ENCODE results near the gene YBX3. TPM values are rescaled to one million over a fixed set of nuclear protein-coding genes. Genes with fewer than 3 reads are reported as not detected.

YBX3 gene
- total RNA-seq, 1 donor from 2014 or later = 494 TPM

DNA sequence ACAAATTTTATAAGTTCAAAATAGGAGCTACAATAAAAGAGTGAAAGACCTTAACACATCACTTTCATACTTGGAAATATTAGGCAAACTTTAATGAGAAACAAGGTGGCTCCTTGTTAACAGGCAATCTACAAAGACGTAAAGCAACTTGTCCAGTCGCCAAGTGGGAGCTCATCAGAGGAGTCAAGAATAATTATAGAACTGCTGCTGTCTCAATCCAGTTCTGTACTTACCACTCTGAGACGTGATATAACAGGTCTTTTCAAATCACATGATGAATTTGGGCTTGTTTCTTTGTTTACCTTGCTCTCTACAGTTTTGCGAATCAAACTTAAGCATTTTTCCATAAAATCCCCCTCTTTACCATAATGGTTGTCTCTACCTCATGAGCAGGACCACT is 3.6 kb downstream of the YBX3 start:
- peaks cover 67% of the 10 kb centered on the region for H3K4me1 Mint-ChIP-seq (ENCODE audit: unreplicated experiment)
- peaks cover 21% of the 10 kb centered on the region for H3K27me3 Mint-ChIP-seq (ENCODE audit: unreplicated experiment)
- peak overlapping the region; percentile 100 for H3K27ac Mint-ChIP-seq (ENCODE audit: unreplicated experiment)
- peaks cover 31% of the 10 kb centered on the region for H3K36me3 Mint-ChIP-seq (ENCODE audit: low read depth, unreplicated experiment)
- TF ChIP-seq, protein P1, sequence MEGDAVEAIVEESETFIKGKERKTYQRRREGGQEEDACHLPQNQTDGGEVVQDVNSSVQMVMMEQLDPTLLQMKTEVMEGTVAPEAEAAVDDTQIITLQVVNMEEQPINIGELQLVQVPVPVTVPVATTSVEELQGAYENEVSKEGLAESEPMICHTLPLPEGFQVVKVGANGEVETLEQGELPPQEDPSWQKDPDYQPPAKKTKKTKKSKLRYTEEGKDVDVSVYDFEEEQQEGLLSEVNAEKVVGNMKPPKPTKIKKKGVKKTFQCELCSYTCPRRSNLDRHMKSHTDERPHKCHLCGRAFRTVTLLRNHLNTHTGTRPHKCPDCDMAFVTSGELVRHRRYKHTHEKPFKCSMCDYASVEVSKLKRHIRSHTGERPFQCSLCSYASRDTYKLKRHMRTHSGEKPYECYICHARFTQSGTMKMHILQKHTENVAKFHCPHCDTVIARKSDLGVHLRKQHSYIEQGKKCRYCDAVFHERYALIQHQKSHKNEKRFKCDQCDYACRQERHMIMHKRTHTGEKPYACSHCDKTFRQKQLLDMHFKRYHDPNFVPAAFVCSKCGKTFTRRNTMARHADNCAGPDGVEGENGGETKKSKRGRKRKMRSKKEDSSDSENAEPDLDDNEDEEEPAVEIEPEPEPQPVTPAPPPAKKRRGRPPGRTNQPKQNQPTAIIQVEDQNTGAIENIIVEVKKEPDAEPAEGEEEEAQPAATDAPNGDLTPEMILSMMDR (IDR thresholded peaks at IDR 0.05; ENCODE audit: unreplicated experiment) = no peak
- H3K4me3 Mint-ChIP-seq (ENCODE audit: unreplicated experiment) = peak overlapping the region; percentile 56
- peaks cover 8% of the 10 kb centered on the region for H3K9me3 Mint-ChIP-seq (ENCODE audit: unreplicated experiment)
- no peak for DNase-seq (ENCODE audit: low spot score)

DNA sequence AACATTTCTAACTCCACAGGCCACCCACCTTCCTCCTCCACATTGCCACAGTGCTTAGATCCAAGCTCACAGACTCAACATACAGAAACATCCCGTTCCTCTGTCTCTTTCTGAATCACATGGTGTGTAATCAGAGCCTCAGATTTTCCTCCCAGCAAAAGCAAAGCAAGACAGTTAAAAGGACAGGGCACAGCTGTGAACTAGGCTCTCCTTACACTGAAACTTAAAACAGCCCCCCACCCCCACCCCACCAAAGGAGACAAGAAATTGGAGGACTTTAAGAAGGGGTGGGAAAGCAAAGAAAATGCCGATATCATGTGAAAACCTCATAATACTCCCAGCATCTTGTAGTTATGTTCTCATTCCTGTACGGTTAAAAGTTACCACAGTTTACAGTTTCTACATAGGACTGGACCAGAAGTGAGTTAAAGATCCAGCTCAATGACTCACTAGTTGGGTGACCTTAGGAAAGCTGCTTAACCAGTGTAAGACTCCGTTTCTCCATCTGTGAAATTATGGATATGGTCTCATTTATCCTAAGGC is 4.8 kb downstream of the YBX3 start:
- Mint-ChIP-seq H3K9me3 (ENCODE audit: unreplicated experiment) (peaks cover 8% of the 10 kb centered on the region), H3K36me3 (ENCODE audit: low read depth, unreplicated experiment) (peaks cover 38% of the 10 kb centered on the region), H3K4me1 (ENCODE audit: unreplicated experiment) (peaks cover 62% of the 10 kb centered on the region), H3K27me3 (ENCODE audit: unreplicated experiment) (peaks cover 17% of the 10 kb centered on the region), H3K4me3 (ENCODE audit: unreplicated experiment) (peak overlapping the region; percentile 76), H3K27ac (ENCODE audit: unreplicated experiment) (peak overlapping the region; percentile 98)
- TF ChIP-seq, protein P1 (IDR thresholded peaks at IDR 0.05; ENCODE audit: unreplicated experiment) = no peak
- no peak for DNase-seq (ENCODE audit: low spot score)

- Mint-ChIP-seq H3K9me3 (ENCODE audit: unreplicated experiment) (peaks cover 8% of the 10 kb centered on the region), H3K36me3 (ENCODE audit: low read depth, unreplicated experiment) (peaks cover 42% of the 10 kb centered on the region), H3K4me1 (ENCODE audit: unreplicated experiment) (peaks cover 62% of the 10 kb centered on the region), H3K27ac (ENCODE audit: unreplicated experiment) (peak overlapping the region; percentile 98), H3K4me3 (ENCODE audit: unreplicated experiment) (peak overlapping the region; percentile 73), H3K27me3 (ENCODE audit: unreplicated experiment) (peaks cover 17% of the 10 kb centered on the region)
- peak; percentile 27 for DNase-seq (ENCODE audit: low spot score)
- TF ChIP-seq, protein P1 (IDR thresholded peaks at IDR 0.05; ENCODE audit: unreplicated experiment) = no peak
Measured at GRCh38 chr12:10717410-10717809, 5.7 kb downstream of the YBX3 start.

- Mint-ChIP-seq H3K4me1 (ENCODE audit: unreplicated experiment) (peaks cover 56% of the 10 kb centered on the region), H3K27me3 (ENCODE audit: unreplicated experiment) (peaks cover 11% of the 10 kb centered on the region), H3K36me3 (ENCODE audit: low read depth, unreplicated experiment) (peaks cover 40% of the 10 kb centered on the region), H3K9me3 (ENCODE audit: unreplicated experiment) (peaks cover 2% of the 10 kb centered on the region), H3K27ac (ENCODE audit: unreplicated experiment) (peak overlapping the region; percentile 98), H3K4me3 (ENCODE audit: unreplicated experiment) (peak overlapping the region; percentile 42)
- peak; percentile 58 for DNase-seq (ENCODE audit: low spot score)
- TF ChIP-seq, protein P1 (IDR thresholded peaks at IDR 0.05; ENCODE audit: unreplicated experiment) = no peak
Measured at GRCh38 chr12:10716704-10717315, 6.3 kb downstream of the YBX3 start.

GRCh38 chr12:10716277-10716676 is 6.8 kb downstream of the YBX3 start:
- Mint-ChIP-seq H3K9me3 (ENCODE audit: unreplicated experiment) (no peaks in the 10 kb centered on the region), H3K4me3 (ENCODE audit: unreplicated experiment) (peak overlapping the region; percentile 42), H3K36me3 (ENCODE audit: low read depth, unreplicated experiment) (peaks cover 43% of the 10 kb centered on the region), H3K4me1 (ENCODE audit: unreplicated experiment) (peaks cover 53% of the 10 kb centered on the region), H3K27ac (ENCODE audit: unreplicated experiment) (peak overlapping the region; percentile 98), H3K27me3 (ENCODE audit: unreplicated experiment) (peaks cover 7% of the 10 kb centered on the region)
- TF ChIP-seq, protein P1 (IDR thresholded peaks at IDR 0.05; ENCODE audit: unreplicated experiment) = no peak
- DNase-seq (ENCODE audit: low spot score) = no peak
